Brain pericyte (primary cell): ENCODE data around the gene KDM4F.

Experiments
- DNase-seq: peaks from one replicate; pipeline ENCODE4 v3.0.0-alpha.2; 2012; ENCODE audit warnings: low read depth, low spot score

KDM4F gene

DNA sequence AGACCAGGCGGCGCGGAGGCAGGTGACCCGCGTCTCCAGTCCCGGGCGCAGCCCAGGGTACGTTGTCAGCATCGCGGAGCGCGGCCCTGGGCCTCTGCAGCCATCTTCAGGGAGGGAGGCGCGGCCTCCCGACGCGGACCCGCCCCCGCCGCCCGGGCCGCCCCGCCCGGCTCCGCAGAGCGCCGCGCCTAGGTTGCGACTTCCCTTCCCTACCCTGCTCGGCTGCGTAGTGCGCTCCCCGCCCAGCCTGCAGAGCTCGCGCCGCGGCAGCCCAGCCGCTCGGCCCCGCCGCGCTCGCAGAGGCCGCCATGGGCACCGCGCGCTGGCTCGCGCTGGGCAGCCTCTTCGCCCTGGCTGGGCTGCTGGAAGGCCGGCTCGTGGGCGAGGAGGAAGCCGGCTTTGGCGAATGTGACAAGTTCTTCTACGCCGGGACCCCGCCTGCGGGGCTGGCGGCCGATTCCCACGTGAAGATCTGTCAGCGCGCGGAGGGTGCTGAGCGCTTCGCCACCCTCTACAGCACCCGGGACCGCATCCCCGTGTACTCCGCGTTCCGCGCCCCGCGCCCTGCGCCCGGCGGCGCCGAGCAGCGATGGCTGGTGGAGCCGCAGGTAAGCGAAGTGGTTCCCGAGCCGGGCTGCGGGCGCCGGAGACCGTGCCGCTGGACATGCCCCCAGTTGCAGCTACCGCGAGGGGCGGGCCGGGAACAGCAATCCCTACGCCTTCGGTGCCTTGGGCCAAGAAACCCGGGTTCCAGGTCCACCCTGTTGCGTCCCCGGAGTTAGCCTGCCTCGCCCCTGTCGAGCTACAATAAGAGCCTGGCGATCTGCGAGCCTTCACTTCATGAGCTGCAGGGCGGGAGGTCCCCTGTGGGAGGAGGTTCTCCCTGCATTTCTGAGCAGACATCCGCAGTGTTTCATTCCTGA is 40.7 kb downstream of the KDM4F start, which contains the start of gene ENDOD1:
TSS of gene ENDOD1 (plus strand) at position 227 of the 923 bp plus-strand sequence. CDS start at position 309, 82 bp downstream.
- no peak for DNase-seq

DNA sequence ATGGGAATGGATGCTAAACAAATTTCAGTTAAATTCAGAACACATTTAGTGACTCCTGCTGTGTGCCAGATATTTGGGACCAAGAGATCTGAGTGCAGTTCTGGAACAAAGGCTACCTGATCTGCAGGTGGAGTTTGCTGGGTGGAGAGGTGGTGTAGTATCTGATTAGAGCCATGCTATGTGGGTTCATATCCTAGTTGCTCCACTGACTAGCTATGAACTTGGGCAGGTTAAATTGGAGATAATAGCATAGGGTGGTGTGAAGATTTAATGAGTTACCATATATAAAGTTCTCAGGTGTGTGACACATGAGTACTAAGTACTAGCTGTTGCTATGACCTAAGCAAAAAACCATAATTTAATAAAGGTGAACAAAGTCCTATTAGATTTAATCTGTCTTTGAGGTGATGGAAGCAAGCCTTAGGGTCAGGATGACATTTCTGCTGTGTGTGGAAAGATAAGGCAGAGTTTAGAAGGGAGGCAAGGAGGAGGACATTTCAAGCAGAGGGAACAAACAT is 42.5 kb downstream of the KDM4F start:
- no peak for DNase-seq

DNA sequence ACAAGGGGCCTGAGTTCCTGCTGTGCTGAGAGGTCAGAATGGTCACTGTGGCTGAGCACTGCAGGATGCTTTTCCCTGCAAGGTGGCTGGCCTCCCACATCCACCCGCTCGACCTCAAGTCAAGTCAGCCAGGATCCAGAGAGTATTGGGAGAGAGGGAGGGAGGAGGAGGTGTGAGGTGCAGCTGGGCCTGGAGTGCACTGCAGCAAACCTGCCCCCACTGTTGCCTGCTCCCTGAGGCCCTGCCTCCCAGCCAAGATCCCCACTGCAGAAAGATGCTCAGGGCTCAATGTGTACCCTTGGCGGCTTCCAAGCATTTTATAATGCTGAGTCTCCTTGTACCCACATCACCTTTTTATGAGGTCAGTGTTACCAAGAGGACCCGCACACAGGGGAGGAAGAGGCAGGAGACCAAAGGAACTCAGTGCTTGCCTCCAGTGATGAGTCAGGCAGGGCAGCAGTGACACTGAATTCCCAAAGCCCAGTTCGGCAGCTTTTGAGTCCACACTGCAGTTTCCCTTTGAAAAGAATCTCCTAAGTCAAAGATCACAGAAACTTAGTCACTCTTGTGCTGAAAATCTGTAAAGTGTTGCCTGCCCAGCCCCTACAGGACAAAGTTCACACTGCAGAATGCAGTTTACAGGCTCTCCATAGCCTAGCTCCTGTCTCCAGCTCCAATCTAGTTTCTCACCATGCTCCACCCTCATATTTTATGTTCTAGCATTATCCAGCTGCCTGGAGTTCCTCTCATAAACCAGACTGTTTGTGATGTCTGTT is 43.5 kb downstream of the KDM4F start:
- no peak for DNase-seq

DNA sequence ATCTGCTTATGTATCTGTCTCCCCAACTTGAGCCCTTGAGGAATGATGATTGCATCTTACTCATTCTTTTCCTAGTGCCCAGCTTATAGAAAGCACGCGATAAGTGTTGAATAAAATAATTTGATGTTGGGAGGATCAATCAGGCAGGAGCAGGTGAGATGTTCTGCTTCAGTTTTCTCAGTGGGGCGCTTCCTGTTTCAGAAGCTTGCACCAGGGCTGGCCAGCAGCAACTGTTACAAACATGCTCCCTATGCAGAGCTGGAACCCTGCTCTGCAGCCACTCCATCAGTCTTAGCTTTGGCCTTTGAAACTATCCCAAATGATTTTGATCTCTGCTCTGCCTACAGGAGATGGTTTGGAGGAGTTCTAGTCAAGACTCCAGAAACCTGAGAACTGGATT is 44.3 kb downstream of the KDM4F start:
- no peak for DNase-seq

DNA sequence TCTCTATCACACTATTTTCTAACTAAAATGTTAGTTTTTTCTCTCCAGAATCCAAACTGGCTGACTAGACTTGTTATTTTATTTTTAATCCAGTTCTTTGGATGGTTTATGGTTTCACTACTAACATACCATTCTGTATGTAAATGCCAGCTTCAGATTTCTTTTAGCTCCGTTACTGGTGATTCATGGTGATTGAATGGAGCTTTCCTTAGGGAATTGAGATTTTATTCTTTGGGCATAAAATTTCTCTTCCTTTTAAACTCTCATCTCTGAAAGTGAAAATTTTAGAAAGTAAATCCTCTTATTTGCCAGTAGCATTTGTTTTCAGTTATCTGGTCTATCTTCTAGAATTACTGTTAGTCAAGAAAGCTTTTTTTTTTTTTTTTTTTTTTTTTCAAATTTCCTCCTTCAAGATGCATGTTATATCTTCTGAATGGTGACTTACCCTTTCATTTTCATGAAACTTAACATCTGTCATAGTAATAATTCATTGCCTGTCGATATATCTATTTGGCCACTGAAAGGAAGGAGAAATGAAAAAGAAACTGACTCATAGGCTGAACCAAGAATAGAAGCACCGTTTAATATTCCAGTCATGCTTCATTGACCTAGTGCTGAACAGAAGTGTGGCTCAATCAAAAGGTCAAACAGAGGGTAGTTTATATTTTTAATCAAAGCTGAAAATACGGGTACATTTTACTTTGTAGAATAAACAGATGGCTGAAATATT is 46.8 kb downstream of the KDM4F start:
- no peak for DNase-seq

DNA sequence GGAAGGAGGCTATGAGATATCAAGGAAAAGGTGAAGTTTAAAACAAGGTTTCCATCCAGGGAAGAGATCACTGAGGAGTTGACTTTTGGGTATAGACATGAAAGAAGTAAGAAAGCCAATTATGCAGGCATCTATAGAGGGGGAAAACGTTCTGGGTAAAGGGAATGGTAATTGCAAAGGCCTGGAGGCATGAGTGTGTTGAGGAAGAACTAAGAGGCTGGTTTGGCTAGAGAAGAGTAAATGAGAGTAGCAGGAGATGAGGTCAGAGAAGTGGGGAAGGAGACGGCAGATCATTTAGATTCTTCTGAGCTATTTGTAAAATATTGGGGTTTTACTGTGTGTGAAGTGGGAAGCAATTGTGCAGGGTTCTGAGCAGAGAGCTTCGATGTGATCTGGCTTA is 48.0 kb downstream of the KDM4F start:
- DNase-seq = no peak

DNA sequence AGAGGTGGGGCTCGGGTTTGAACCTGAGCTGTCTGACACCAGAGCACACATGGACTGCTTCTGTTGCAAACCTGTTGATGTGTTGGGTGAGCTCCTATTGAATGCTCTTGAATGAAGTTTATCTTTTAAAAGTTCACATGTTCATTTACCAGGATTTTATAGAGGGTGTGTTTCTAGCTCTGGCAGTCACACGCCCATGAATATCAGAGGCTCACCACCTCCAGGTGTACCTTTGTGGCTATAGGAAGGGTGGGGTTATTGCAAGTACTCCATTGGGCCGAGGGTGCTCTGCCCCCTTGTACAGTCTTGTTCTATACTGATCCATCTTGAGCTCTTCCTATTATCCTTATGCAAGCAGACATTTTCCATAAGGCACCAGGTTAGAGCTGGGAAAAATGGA is 49.6 kb downstream of the KDM4F start:
- DNase-seq = no peak

DNA sequence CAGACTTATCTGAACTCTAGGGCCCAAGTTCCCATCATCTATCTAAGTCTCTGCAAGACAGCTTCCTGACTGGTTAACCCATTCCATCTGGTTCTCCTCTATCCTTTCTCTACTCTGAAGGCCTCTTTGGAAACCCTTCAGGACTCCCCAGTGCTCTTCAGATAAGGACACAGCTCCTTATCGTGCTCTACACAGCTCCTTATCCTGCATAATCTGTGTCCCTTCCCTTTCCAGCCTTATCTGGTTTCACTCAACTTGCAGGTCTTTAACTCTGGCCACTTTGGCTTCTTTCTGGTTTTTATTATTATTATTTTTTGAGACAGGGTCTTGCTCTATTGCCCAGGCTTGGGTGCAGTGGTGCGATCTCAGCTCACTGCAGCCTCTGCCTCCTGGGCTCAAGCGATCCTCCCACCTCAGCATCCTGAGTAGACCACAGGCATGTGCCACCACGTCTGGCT is 51.0 kb downstream of the KDM4F start:
- DNase-seq = no peak
